B cell (primary cell): ENCODE results near the gene PTMS. TPM values are rescaled to one million over a fixed set of nuclear protein-coding genes. Genes with fewer than 3 reads are reported as not detected.
A peak's percentile ranks its signal among the peaks of the same experiment; 100 is the strongest.

Experiments used
- ATAC-seq: fragments of 200-7000 bp; cut with Tn5 transposase; one replicate; pipeline ENCODE4 v1.10.0; 2021; ENCODE audit warnings: low read depth, mild to moderate bottlenecking, moderate number of reproducible peaks, moderate library complexity
- CTCF ChIA-PET: fragments of 350-600 bp; sonication (Branson Sonifier 250); formaldehyde crosslinking; loops from one replicate; lab custom pipeline; 2021; ENCODE audit warnings: antibody characterized with exemption, inconsistent platforms; lab: Charles Lee
- POLR2A ChIA-PET: fragments of 350-600 bp; sonication (Branson Sonifier 250); formaldehyde crosslinking; loops from one replicate; lab custom pipeline; 2021; ENCODE audit warnings: antibody characterized with exemption; lab: Charles Lee
- DNase-seq: peaks from one replicate; pipeline ENCODE4 v3.0.0; 2013
- H2AFZ ChIP-seq: 2 replicates; pipeline ENCODE4 v1.6.1; 2012; ENCODE audit warnings: mild to moderate bottlenecking, low read depth, low read length; ENCODE audit not compliant: insufficient read depth, poor library complexity, severe bottlenecking
- H3K27ac ChIP-seq, 2 donors: 1 replicate in 1 of 2; 2 replicates in 1 of 2; pipeline ENCODE4 v1.5.1; 2012 to 2013; ENCODE audit warnings: low read length in 2 of 2, mild to moderate bottlenecking in 2 of 2, moderate library complexity in 1 of 2
- H3K27me3 ChIP-seq, 4 experiments: fragments of 200-600 bp in 1 of 4; sonication (generic) in 1 of 4; replicated peaks in 1 of 4; 1 replicate in 2 of 4; 2 replicates in 2 of 4; pipeline versions ENCODE4 v1.6.1 to v1.7.0; 2013 to 2016; ENCODE audit warnings: low read length in 3 of 4, mild to moderate bottlenecking in 2 of 4, mixed read lengths in 1 of 4, moderate library complexity in 1 of 4; ENCODE audit not compliant: insufficient read depth in 4 of 4, control insufficient read depth in 3 of 4; ENCODE audit errors: control extremely low read depth in 1 of 4
- H3K36me3 ChIP-seq, 2 experiments: replicated peaks in 1 of 2; 1 replicate in 1 of 2; 2 replicates in 1 of 2; pipeline versions ENCODE4 v1.6.1 to v1.7.1; 2013; ENCODE audit warnings: low read length in 1 of 2; ENCODE audit not compliant: insufficient read depth in 2 of 2, control insufficient read depth in 1 of 2; ENCODE audit errors: control extremely low read depth in 1 of 2, extremely low read depth in 1 of 2
- H3K4me1 ChIP-seq, 2 donors: fragments of 200-600 bp in 1 of 2; sonication (generic) in 1 of 2; 1 replicate in 1 of 2; 2 replicates in 1 of 2; pipeline versions ENCODE4 v1.5.1 to v1.6.1; 2013 to 2017; ENCODE audit warnings: low read length in 2 of 2; ENCODE audit not compliant: control insufficient read depth in 2 of 2, insufficient read depth in 2 of 2
- H3K4me2 ChIP-seq: replicated peaks from 2 replicates; pipeline ENCODE3; 2012; ENCODE audit warnings: mild to moderate bottlenecking, low read depth, low read length; ENCODE audit not compliant: poor library complexity, severe bottlenecking
- H3K4me3 ChIP-seq, 5 experiments: fragments of 200-600 bp in 1 of 5; sonication (generic) in 1 of 5; 1 replicate in 3 of 5; 2 replicates in 2 of 5; pipeline versions ENCODE4 v1.5.1 to v1.7.0; 2011 to 2016; ENCODE audit warnings: low read length in 4 of 5, mild to moderate bottlenecking in 4 of 5, low read depth in 2 of 5, control low read depth in 1 of 5, moderate library complexity in 1 of 5; ENCODE audit not compliant: insufficient read depth in 1 of 5; ENCODE audit errors: control extremely low read depth in 1 of 5, extremely low read depth in 1 of 5
- H3K79me2 ChIP-seq: fragments of 200-600 bp; sonication (generic); one replicate; pipeline ENCODE4 v1.6.0; 2016; ENCODE audit warnings: low read length; ENCODE audit not compliant: control insufficient read depth, insufficient read depth
- H3K9ac ChIP-seq: fragments of 200-600 bp; sonication (generic); 2 replicates; pipeline ENCODE4 v1.6.1; 2017; ENCODE audit warnings: mild to moderate bottlenecking, low read length, moderate library complexity
- H3K9me3 ChIP-seq, 3 donors: one replicate each; pipeline versions ENCODE4 v1.6.1 to v1.7.1; 2013; ENCODE audit warnings: low read length in 2 of 3; ENCODE audit not compliant: control insufficient read depth in 2 of 3, insufficient read depth in 1 of 3; ENCODE audit errors: control extremely low read depth in 1 of 3
- H4K20me1 ChIP-seq: 2 replicates; pipeline ENCODE4 v1.6.0; 2012; ENCODE audit warnings: mild to moderate bottlenecking, low read length; ENCODE audit not compliant: insufficient read depth, control insufficient read depth, poor library complexity, severe bottlenecking
- H3K27ac Mint-ChIP-seq: one replicate; pipeline ENCODE4 v1.8.0; 2021; ENCODE audit warnings: mixed read lengths
- H3K27me3 Mint-ChIP-seq: one replicate; pipeline ENCODE4 v1.8.0; 2021; ENCODE audit warnings: mixed read lengths
- H3K4me1 Mint-ChIP-seq: one replicate; pipeline ENCODE4 v1.8.0; 2021; ENCODE audit warnings: mixed read lengths
- H3K4me3 Mint-ChIP-seq: one replicate; pipeline ENCODE4 v1.8.0; 2021; ENCODE audit warnings: mixed read lengths
- H3K9me3 Mint-ChIP-seq: one replicate; pipeline ENCODE4 v1.8.0; 2022; ENCODE audit warnings: mixed read lengths; ENCODE audit not compliant: insufficient read depth
- EZH2 ChIP-seq: IDR thresholded peaks from 2 replicates; pipeline ENCODE4 v1.6.1; 2012; ENCODE audit warnings: borderline replicate concordance, low read depth, mild to moderate bottlenecking, moderate library complexity, low read length; ENCODE audit not compliant: insufficient read depth, poor library complexity, severe bottlenecking
- WGBS: methylation state at CpG from one replicate; pipeline ENCODE4 v1.1.5; 2013; ENCODE audit warnings: missing lambda C conversion rate; ENCODE audit not compliant: insufficient coverage; 5-methylcytosine and 5-hydroxymethylcytosine counted together
- intact Hi-C: fragments of 100-400 bp; cut with micrococcal nuclease; formaldehyde crosslinking; loops from one replicate; pipeline ENCODE4 v1.10.0; 2022
- polyA plus RNA-seq: library from polyadenylated mRNA; depleted of rRNA; stranded (reverse); fragments of >200 nt; gene quantifications from 2 replicates; pipeline ENCODE4 v1.2.3, GENCODE V29; 2012
- total RNA-seq, 2 donors: library from RNA; stranded (reverse); fragments of 120-200 nt in 1 of 2; gene quantifications; 1 replicate in 1 of 2; 2 replicates in 1 of 2; pipeline versions ENCODE4 v1.2.3 to v1.2.4, GENCODE V29; 2013 to 2022
- TF ChIP-seq, protein P1 (sequence below): fragments of 200-600 bp; IDR thresholded peaks from one replicate; pipeline ENCODE4 v1.8.0; 2022; ENCODE audit warnings: antibody characterized with exemption, mild to moderate bottlenecking

The PTMS gene
- total and polyA plus RNA-seq, 2 donors (not counting 1 experiment from before 2014, with no cell fraction given): 1.0 to 2.1 TPM

DNA sequence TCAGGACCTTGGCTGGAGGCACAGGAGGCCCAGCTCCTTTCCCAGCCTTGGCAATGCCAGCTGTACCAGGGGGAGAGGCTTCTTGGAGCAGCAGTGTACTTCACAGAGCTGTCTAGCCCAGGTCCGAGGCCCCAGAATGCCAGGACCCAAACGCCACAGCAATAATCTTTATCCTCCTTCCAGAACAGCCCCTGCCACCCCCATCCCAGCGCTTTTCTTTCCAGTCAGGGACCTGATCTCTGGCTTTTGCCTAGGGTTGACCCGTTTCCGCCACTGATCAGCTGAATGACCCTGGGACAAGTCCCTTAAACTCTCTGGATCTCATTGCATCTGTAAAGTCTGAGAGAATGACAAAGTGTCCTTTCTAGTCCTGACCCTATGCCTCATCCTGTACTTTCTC lies 11.2 kb downstream of the PTMS start:
- ATAC-seq (no peak), DNase-seq (no peak)
- no peak overlapping the region for H3K27ac Mint-ChIP-seq
- Histone ChIP-seq H2AFZ (no peak overlapping the region), H3K9me3 (peaks cover 0 to 17% (median 0%) of the 10 kb centered on the region in 3 donors), H3K9ac (no peak overlapping the region), H3K27me3 (peaks cover 0 to 55% (median 37%) of the 10 kb centered on the region in 4 experiments), H3K27ac (no peak overlapping the region), H4K20me1 (no peaks in the 10 kb centered on the region), H3K36me3 (no peaks in the 10 kb centered on the region), H3K4me2 (no peak overlapping the region), H3K4me1 (peaks cover 25 to 30% of the 10 kb centered on the region in 2 donors), H3K4me3 (no peak overlapping the region), H3K79me2 (no peaks in the 10 kb centered on the region)
- CTCF ChIA-PET: interaction anchor here (0.9 to 7.8 kb wide), 7 partner anchors 10 to 215 kb away, joined by 3 to 109 read pairs (median 3); partner anchors contain the start of gene MLF2
- intact Hi-C loops: no loop called here
- H3K4me3 Mint-ChIP-seq: no peak overlapping the region
- H3K4me1 Mint-ChIP-seq: peaks cover 13% of the 10 kb centered on the region
- POLR2A ChIA-PET: interaction anchor here (2.4 kb wide), 1 partner anchor 24 kb away, joined by 11 read pairs; the partner anchor contains the start of gene MLF2
- peaks cover 50% of the 10 kb centered on the region for H3K27me3 Mint-ChIP-seq
- TF ChIP-seq, protein P1, sequence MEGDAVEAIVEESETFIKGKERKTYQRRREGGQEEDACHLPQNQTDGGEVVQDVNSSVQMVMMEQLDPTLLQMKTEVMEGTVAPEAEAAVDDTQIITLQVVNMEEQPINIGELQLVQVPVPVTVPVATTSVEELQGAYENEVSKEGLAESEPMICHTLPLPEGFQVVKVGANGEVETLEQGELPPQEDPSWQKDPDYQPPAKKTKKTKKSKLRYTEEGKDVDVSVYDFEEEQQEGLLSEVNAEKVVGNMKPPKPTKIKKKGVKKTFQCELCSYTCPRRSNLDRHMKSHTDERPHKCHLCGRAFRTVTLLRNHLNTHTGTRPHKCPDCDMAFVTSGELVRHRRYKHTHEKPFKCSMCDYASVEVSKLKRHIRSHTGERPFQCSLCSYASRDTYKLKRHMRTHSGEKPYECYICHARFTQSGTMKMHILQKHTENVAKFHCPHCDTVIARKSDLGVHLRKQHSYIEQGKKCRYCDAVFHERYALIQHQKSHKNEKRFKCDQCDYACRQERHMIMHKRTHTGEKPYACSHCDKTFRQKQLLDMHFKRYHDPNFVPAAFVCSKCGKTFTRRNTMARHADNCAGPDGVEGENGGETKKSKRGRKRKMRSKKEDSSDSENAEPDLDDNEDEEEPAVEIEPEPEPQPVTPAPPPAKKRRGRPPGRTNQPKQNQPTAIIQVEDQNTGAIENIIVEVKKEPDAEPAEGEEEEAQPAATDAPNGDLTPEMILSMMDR: no peak
- no peak for TF ChIP-seq EZH2
- H3K9me3 Mint-ChIP-seq: no peaks in the 10 kb centered on the region
- 91% methylated on average over 5 of the region's 5 CpGs for WGBS

- POLR2A ChIA-PET: interaction anchor here (0.6 to 2.4 kb wide), 4 partner anchors 25 to 364 kb away, joined by 3 to 11 read pairs (median 6); partner anchors contain the start of gene MLF2
Observed at GRCh38 chr12:6778217-6778573, 12.0 kb downstream of the PTMS start.

More at GRCh38 chr12:6778217-6778573, 12.0 kb downstream of the PTMS start:
- intact Hi-C loops: loop anchor here (2.0 kb wide), 1 partner anchor 89 kb away; the partner anchor contains the start of gene ZNF384
- H3K36me3 ChIP-seq: no peaks in the 10 kb centered on the region
- 85% methylated on average over 14 of the region's 14 CpGs for WGBS
- Mint-ChIP-seq H3K4me1 (peaks cover 12% of the 10 kb centered on the region), H3K27ac (no peak overlapping the region), H3K4me3 (peak overlapping the region; percentile 85), H3K27me3 (peaks cover 44% of the 10 kb centered on the region), H3K9me3 (no peaks in the 10 kb centered on the region)
- no peaks in the 10 kb centered on the region for H3K79me2 ChIP-seq
- TF ChIP-seq EZH2: no peak
- TF ChIP-seq, protein P1: no peak
- H3K27ac ChIP-seq: no peak overlapping the region
- peak overlapping the region; percentile 81 for H2AFZ ChIP-seq
- DNase-seq: no peak
- H3K4me2 ChIP-seq: peak overlapping the region; percentile 79
- ATAC-seq: no peak
- peaks cover 0 to 47% (median 31%) of the 10 kb centered on the region in 4 experiments for H3K27me3 ChIP-seq
- H3K4me3 ChIP-seq: peak overlapping the region in 3 of 5 experiments; percentile 48 to 56 (median 49)
- peaks cover 17 to 21% of the 10 kb centered on the region in 2 donors for H3K4me1 ChIP-seq
- peaks cover 0 to 11% (median 0%) of the 10 kb centered on the region in 3 donors for H3K9me3 ChIP-seq
- no peaks in the 10 kb centered on the region for H4K20me1 ChIP-seq
- peak overlapping the region; percentile 58 for H3K9ac ChIP-seq
- CTCF ChIA-PET: interaction anchor here (0.6 to 7.8 kb wide), 28 partner anchors 8 to 383 kb away, joined by 3 to 109 read pairs (median 4); partner anchors contain the start of genes LPAR5, MLF2, PTMS and ZNF384
